ENCODE results near the gene TCEAL9. TPM values are rescaled to one million over a fixed set of nuclear protein-coding genes. Genes with fewer than 3 reads are reported as not detected.
A peak's percentile ranks its signal among the peaks of the same experiment; 100 is the strongest.

The TCEAL9 gene
- total and polyA plus RNA-seq, 7 donors: 3.4 to 15.1 (median 9.1) TPM

DNA sequence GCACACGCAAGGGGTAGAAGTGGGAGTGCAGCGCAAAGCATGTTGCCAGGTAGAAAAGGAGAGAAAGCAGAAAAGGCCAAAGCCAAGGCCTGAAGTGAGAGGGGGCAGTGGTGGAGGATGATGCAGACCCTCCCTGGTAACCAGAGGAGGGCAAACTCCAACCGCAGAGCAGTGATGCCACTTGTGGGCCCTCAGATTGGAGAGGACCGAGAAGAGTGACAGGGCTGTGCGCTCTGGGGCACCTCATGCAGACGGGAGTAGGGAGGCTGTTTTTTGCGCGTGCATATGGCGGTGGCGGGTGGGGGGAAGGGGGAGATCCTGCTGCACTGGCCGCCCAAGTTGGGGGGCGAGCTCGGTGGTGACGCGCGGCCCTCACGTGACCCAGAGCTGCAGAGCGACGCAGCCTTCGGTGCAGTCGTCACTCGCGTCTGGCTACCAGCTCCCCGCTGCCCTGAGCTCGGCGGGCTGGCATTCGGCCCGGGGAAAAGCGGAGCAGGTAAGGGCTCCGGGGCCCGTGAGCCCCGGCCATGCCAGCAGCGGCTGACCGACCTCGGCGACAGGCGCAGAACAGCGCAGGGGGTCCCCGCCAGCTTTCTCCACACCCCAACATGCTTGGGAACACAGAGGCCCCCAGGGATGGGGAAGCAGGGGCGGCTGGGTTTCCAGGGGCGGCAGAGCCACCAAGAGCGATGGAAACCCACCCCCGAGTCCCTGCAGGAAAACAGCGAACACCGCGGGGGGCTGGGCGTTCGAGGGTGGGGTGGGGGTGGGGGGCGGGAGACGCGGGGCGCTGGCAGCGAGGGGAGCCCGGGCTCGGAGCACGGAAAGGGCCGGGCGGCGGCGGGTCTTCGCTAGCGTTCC is 20.0 kb downstream of the TCEAL9 start, which contains the start of gene BEX3:
TSS of gene BEX3 (plus strand) at position 421 of the 861 bp plus-strand sequence. CDS start 984 bp downstream, outside the sequence.
- H3K4me1 ChIP-seq: no peaks in the 10 kb centered on the region
- H3K36me3 ChIP-seq (ENCODE audit: insufficient read depth in 1 of 2, low read depth in 1 of 2): no peaks in the 10 kb centered on the region
- H3K9me3 ChIP-seq: no peaks in the 10 kb centered on the region
- TF ChIP-seq, protein P1, sequence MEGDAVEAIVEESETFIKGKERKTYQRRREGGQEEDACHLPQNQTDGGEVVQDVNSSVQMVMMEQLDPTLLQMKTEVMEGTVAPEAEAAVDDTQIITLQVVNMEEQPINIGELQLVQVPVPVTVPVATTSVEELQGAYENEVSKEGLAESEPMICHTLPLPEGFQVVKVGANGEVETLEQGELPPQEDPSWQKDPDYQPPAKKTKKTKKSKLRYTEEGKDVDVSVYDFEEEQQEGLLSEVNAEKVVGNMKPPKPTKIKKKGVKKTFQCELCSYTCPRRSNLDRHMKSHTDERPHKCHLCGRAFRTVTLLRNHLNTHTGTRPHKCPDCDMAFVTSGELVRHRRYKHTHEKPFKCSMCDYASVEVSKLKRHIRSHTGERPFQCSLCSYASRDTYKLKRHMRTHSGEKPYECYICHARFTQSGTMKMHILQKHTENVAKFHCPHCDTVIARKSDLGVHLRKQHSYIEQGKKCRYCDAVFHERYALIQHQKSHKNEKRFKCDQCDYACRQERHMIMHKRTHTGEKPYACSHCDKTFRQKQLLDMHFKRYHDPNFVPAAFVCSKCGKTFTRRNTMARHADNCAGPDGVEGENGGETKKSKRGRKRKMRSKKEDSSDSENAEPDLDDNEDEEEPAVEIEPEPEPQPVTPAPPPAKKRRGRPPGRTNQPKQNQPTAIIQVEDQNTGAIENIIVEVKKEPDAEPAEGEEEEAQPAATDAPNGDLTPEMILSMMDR (IDR thresholded peaks at IDR 0.05): no peak
- WGBS, 3 donors: 4 to 24% (median 12%) methylated on average over 16 to 59 of the region's 62 CpGs
- DNase-seq: peak; percentile 41 to 64
- peaks cover 0 to 21% (median 0%) of the 10 kb centered on the region in 3 donors for H3K27me3 ChIP-seq (ENCODE audit: insufficient read depth in 3 of 3, low read length in 2 of 3)
- intact Hi-C loops (cut with DNase I): no loop called here
- H3K27ac ChIP-seq: no peak within 1 kb of the TSS
- peak within 1 kb of the TSS; percentile 70 for H3K4me3 ChIP-seq
- ATAC-seq: peak in 3 of 4 donors; percentile 38 to 63 (median 61)

DNA sequence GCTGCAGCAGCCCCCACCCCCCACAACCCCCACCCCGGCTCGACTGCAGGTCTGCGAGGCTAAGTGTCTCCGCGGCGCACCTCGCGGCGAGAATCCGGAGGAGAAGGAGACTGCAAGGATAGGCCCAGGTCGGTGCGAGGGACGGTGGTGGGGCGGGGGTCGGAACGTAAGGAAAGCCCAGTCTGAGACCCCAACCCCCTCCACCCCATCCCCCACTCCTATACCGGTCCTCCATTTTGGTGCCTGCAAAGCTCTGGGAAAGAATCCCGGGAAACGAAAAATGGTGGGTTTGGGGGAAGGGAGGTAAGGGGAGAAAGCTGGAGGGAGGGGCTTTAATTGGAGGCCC is 20.6 kb downstream of the TCEAL9 start:
- no peaks in the 10 kb centered on the region for H3K36me3 ChIP-seq (ENCODE audit: insufficient read depth in 1 of 2, low read depth in 1 of 2)
- TF ChIP-seq, protein P1 (IDR thresholded peaks at IDR 0.05): no peak
- H3K27me3 ChIP-seq (ENCODE audit: insufficient read depth in 3 of 3, low read length in 2 of 3): peaks cover 0 to 19% (median 0%) of the 10 kb centered on the region in 3 donors
- intact Hi-C loops (cut with DNase I): no loop called here
- H3K4me1 ChIP-seq: no peaks in the 10 kb centered on the region
- WGBS, 3 donors: 0 to 43% (median 4%) methylated on average over 3 to 17 of the region's 19 CpGs
- ATAC-seq (peak in 3 of 4 donors; percentile 13 to 33 (median 30)), DNase-seq (peak in 1 of 2 donors; percentile 50)
- H3K4me3 ChIP-seq: peak overlapping the region; percentile 70
- no peak overlapping the region for H3K27ac ChIP-seq
- no peaks in the 10 kb centered on the region for H3K9me3 ChIP-seq

DNA sequence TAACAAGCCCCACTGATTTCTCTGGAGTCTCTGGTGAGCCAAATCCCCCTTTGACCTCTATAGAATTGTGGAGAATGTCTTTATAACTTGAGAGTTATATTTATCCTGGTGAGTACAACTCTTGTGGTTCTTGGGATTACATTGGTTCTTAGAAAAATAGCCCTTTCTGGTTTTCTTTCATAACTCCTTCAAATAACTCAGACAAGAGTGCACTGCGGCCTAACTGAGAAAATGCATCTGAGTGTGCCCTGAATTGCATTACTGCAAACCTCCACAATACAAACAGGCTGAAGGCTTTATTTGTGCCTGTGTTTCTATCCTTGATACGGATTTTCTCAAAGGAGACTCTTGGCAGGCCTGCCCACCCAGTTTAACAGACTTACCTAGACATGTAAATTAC is 22.7 kb downstream of the TCEAL9 start:
- H3K4me3 ChIP-seq: no peak overlapping the region
- no peaks in the 10 kb centered on the region for H3K36me3 ChIP-seq (ENCODE audit: insufficient read depth in 1 of 2, low read depth in 1 of 2)
- H3K9me3 ChIP-seq: no peaks in the 10 kb centered on the region
- 69 to 89% (median 86%) methylated on average over 2 of the region's 2 CpGs for WGBS, 3 donors
- ATAC-seq: no peak
- TF ChIP-seq, protein P1 (IDR thresholded peaks at IDR 0.05): no peak
- DNase-seq: no peak
- no peaks in the 10 kb centered on the region for H3K4me1 ChIP-seq
- intact Hi-C loops (cut with DNase I): no loop called here
- no peak overlapping the region for H3K27ac ChIP-seq
- peaks cover 0 to 19% (median 0%) of the 10 kb centered on the region in 3 donors for H3K27me3 ChIP-seq (ENCODE audit: insufficient read depth in 3 of 3, low read length in 2 of 3)

DNA sequence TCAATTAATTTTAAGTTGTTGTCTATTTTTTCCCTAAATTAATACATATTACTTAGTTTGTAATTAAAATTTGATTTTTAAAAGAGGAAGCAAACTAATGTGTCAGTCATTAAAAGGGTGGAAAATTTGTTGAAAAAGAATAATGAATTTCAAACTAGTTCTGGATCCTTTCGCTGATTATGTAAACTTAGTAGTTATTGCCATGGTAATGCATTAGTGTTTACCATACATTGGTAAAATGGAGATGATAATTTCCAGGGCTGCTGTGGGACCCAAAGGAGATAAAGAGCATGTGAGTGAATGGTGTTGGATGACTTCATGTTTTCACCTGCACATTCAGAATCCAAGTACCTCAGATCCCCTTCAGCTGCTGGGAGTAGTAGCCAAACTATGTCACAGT is 26.6 kb downstream of the TCEAL9 start:
- Histone ChIP-seq H3K36me3 (ENCODE audit: insufficient read depth in 1 of 2, low read depth in 1 of 2) (no peaks in the 10 kb centered on the region), H3K9me3 (no peaks in the 10 kb centered on the region), H3K4me3 (no peak overlapping the region), H3K27ac (no peak overlapping the region), H3K4me1 (no peaks in the 10 kb centered on the region), H3K27me3 (ENCODE audit: insufficient read depth in 3 of 3, low read length in 2 of 3) (peaks cover 0 to under 1% (median 0%) of the 10 kb centered on the region in 3 donors)
- DNase-seq (no peak), ATAC-seq (no peak)
- 86 to 100% (median 94%) methylated on average over 1 of the region's 1 CpG for WGBS, 3 donors
- intact Hi-C loops (cut with DNase I): no loop called here
- TF ChIP-seq, protein P1 (IDR thresholded peaks at IDR 0.05): no peak

Data from psoas muscle (tissue), 8 donors.